ENCODE measurements around the gene ATP8A2. TPM values are rescaled to one million over a fixed set of nuclear protein-coding genes. Genes with fewer than 3 reads are reported as not detected.

ATP8A2 gene
- total and polyA plus RNA-seq, 4 donors: 0.01 to 0.08 (median 0.05) TPM; not detected in 1

GRCh38 chr13:25939961-25940687 lies 568.4 kb downstream of the ATP8A2 start:
- Histone ChIP-seq H3K9me3 (ENCODE audit: control insufficient read depth in 4 of 4, low read length in 3 of 4) (no peaks in the 10 kb centered on the region), H3K9ac (ENCODE audit: low read depth in 1 of 2, low read length in 2 of 2) (no peak overlapping the region), H3K36me3 (ENCODE audit: control insufficient read depth in 4 of 4, insufficient read depth in 3 of 4, low read depth in 1 of 4, low read length in 3 of 4) (no peaks in the 10 kb centered on the region), H3K27me3 (ENCODE audit: control insufficient read depth in 4 of 4, insufficient read depth in 4 of 4, low read length in 3 of 4) (peaks cover 0 to 3% (median 0%) of the 10 kb centered on the region in 4 donors), H3K27ac (ENCODE audit: low read depth in 1 of 2, low read length in 2 of 2) (no peak overlapping the region), H3K4me1 (ENCODE audit: control insufficient read depth in 4 of 4, insufficient read depth in 4 of 4, low read length in 3 of 4) (no peaks in the 10 kb centered on the region), H3K4me3 (ENCODE audit: low read depth in 1 of 3, low read length in 3 of 3) (no peak overlapping the region)
- no peak for DNase-seq (ENCODE audit: low spot score)
- no peak for TF ChIP-seq YY1 (IDR thresholded peaks at IDR 0.05)
- no peak for TF ChIP-seq HNF4G (IDR thresholded peaks at IDR 0.05)
- TF ChIP-seq REST (IDR thresholded peaks at IDR 0.05): no peak
- TF ChIP-seq ZBTB33 (IDR thresholded peaks at IDR 0.05): no peak
- TF ChIP-seq RAD21 (IDR thresholded peaks at IDR 0.05): no peak
- TF ChIP-seq GABPA (IDR thresholded peaks at IDR 0.05 in 1 of 2, conservative IDR thresholded peaks at IDR 0.05 in 1 of 2): no peak
- no peak for TF ChIP-seq FOXA2 (IDR thresholded peaks at IDR 0.05)
- no peak for TF ChIP-seq NR2F2 (IDR thresholded peaks at IDR 0.05)
- no peak for TF ChIP-seq ATF3 (IDR thresholded peaks at IDR 0.05)
- no peak for TF ChIP-seq HNF4A (conservative IDR thresholded peaks at IDR 0.05)
- TF ChIP-seq CTCF (IDR thresholded peaks at IDR 0.05; ENCODE audit: low read depth, low read length, missing input control): no peak
- no peak for TF ChIP-seq JUND (IDR thresholded peaks at IDR 0.05)
- TF ChIP-seq MAX (IDR thresholded peaks at IDR 0.05): no peak
- no peak for TF ChIP-seq TAF1 (conservative IDR thresholded peaks at IDR 0.05)
- no peak for TF ChIP-seq EGR1 (IDR thresholded peaks at IDR 0.05; ENCODE audit: low read depth in 2 of 2)
- no peak for TF ChIP-seq RXRA (IDR thresholded peaks at IDR 0.05)
- TF ChIP-seq SP1 (IDR thresholded peaks at IDR 0.05): no peak
- WGBS: 71% methylated on average over 24 of the region's 24 CpGs

All from liver (tissue), 9 donors.